Measurements from ENCODE around the gene STARD7.

GRCh38 chr2:96146881-96147592 is 61.6 kb downstream of the STARD7 start:
- TF ChIP-seq CTCF (IDR thresholded peaks at IDR 0.05) (no peak), POLR2A (IDR thresholded peaks at IDR 0.05) (no peak)

All from Peyer's patch (tissue), 4 donors.